H9 (cell line): ENCODE data around the gene LETMD1. TPM values are rescaled to one million over a fixed set of nuclear protein-coding genes. Genes with fewer than 3 reads are reported as not detected.
A peak's percentile ranks its signal among the peaks of the same experiment; 100 is the strongest.
"Not testable (repeated sequence)": the region's sequence is repeated elsewhere in the genome, so short reads cannot be mapped to it uniquely, and the experiment has no call there.

Experiments
- DNase-seq: peaks from one replicate; pipeline ENCODE4 v3.0.0-alpha.2; 2017
- H2AFZ ChIP-seq: one replicate; pipeline ENCODE4 v1.6.1; 2013; ENCODE audit warnings: mild to moderate bottlenecking, low read length, control low read depth, moderate library complexity
- H2AK5ac ChIP-seq: 2 replicates; pipeline ENCODE4 v1.6.1; 2013; ENCODE audit warnings: low read length, control low read depth, mixed read lengths; ENCODE audit not compliant: insufficient read length
- H2BK120ac ChIP-seq: one replicate; pipeline ENCODE4 v1.6.1; 2013; ENCODE audit warnings: low read depth, mild to moderate bottlenecking, low read length, control low read depth, inconsistent platforms; ENCODE audit not compliant: poor library complexity, severe bottlenecking
- H2BK12ac ChIP-seq: 2 replicates; pipeline ENCODE4 v1.6.1; 2013; ENCODE audit warnings: low read length, control low read depth, mixed read lengths, low read depth; ENCODE audit not compliant: insufficient read length
- H2BK15ac ChIP-seq: 2 replicates; pipeline ENCODE4 v1.6.1; 2013; ENCODE audit warnings: low read depth, low read length, control low read depth
- H2BK20ac ChIP-seq: one replicate; pipeline ENCODE4 v1.6.1; 2013; ENCODE audit warnings: low read depth, mild to moderate bottlenecking, low read length, control low read depth, inconsistent platforms; ENCODE audit not compliant: poor library complexity, severe bottlenecking
- H2BK5ac ChIP-seq: 2 replicates; pipeline ENCODE4 v1.6.1; 2013; ENCODE audit warnings: low read length, control low read depth, mixed read lengths; ENCODE audit not compliant: insufficient read length
- H3K14ac ChIP-seq: 2 replicates; pipeline ENCODE4 v1.6.1; 2013; ENCODE audit warnings: low read length, control low read depth; ENCODE audit not compliant: insufficient read depth
- H3K18ac ChIP-seq: 2 replicates; pipeline ENCODE4 v1.6.1; 2013; ENCODE audit warnings: low read depth, mild to moderate bottlenecking, mixed read lengths, low read length, control low read depth; ENCODE audit not compliant: insufficient read length
- H3K23ac ChIP-seq: 2 replicates; pipeline ENCODE4 v1.6.1; 2013; ENCODE audit warnings: low read length, control low read depth, mixed read lengths, low read depth; ENCODE audit not compliant: insufficient read length
- H3K23me2 ChIP-seq: 2 replicates; pipeline ENCODE4 v1.6.1; 2013; ENCODE audit warnings: low read depth, mild to moderate bottlenecking, mixed read lengths, low read length, control low read depth; ENCODE audit not compliant: insufficient read length, poor library complexity, severe bottlenecking
- H3K27ac ChIP-seq: 2 replicates; pipeline ENCODE4 v1.5.1; 2013; ENCODE audit warnings: low read length, control low read depth, mixed read lengths, low read depth; ENCODE audit not compliant: insufficient read length
- H3K27me3 ChIP-seq: 2 replicates; pipeline ENCODE4 v1.6.1; 2013; ENCODE audit warnings: low read length, control low read depth, inconsistent platforms; ENCODE audit not compliant: insufficient read depth
- H3K4ac ChIP-seq: 2 replicates; pipeline ENCODE4 v1.6.1; 2013; ENCODE audit warnings: low read depth, mild to moderate bottlenecking, control low read depth, inconsistent platforms, low read length, moderate library complexity
- H3K4me1 ChIP-seq: 2 replicates; pipeline ENCODE4 v1.6.1; 2013; ENCODE audit warnings: low read length, control low read depth, inconsistent platforms; ENCODE audit not compliant: insufficient read depth
- H3K4me2 ChIP-seq: 2 replicates; pipeline ENCODE4 v1.6.1; 2013; ENCODE audit warnings: low read length, control low read depth, mixed read lengths; ENCODE audit not compliant: insufficient read length, insufficient read depth
- H3K56ac ChIP-seq: 2 replicates; pipeline ENCODE4 v1.6.1; 2013; ENCODE audit warnings: low read depth, mild to moderate bottlenecking, mixed read lengths, low read length, control low read depth; ENCODE audit not compliant: insufficient read length
- H3K79me1 ChIP-seq: 2 replicates; pipeline ENCODE4 v1.6.1; 2013; ENCODE audit warnings: low read depth, mild to moderate bottlenecking, moderate library complexity, low read length, control low read depth, inconsistent platforms; ENCODE audit not compliant: insufficient read depth, poor library complexity, severe bottlenecking
- H3K79me2 ChIP-seq: 2 replicates; pipeline ENCODE4 v1.6.1; 2013; ENCODE audit warnings: low read length, control low read depth, inconsistent platforms; ENCODE audit not compliant: insufficient read depth
- H3K9ac ChIP-seq: 2 replicates; pipeline ENCODE4 v1.6.1; 2013; ENCODE audit warnings: low read length, control low read depth, mixed read lengths; ENCODE audit not compliant: insufficient read length; ENCODE audit errors: extremely low read depth
- H3K9me3 ChIP-seq: one replicate; pipeline ENCODE4 v1.6.1; 2013; ENCODE audit warnings: low read depth, low read length, inconsistent platforms; ENCODE audit not compliant: control insufficient read depth
- H3T11ph ChIP-seq: one replicate; pipeline ENCODE4 v1.6.1; 2013; ENCODE audit warnings: mild to moderate bottlenecking, low read length, control low read depth, inconsistent platforms
- H4K20me1 ChIP-seq: one replicate; pipeline ENCODE4 v1.6.1; 2013; ENCODE audit not compliant: control insufficient read depth, insufficient read length, insufficient read depth
- H4K5ac ChIP-seq: 2 replicates; pipeline ENCODE4 v1.6.1; 2013; ENCODE audit warnings: low read depth, mild to moderate bottlenecking, mixed read lengths, low read length, control low read depth; ENCODE audit not compliant: insufficient read length
- H4K8ac ChIP-seq: replicated peaks from 2 replicates; pipeline ENCODE4 v1.6.1; 2013; ENCODE audit warnings: low read length, control low read depth, mixed read lengths, low read depth; ENCODE audit not compliant: insufficient read length
- H4K91ac ChIP-seq: 2 replicates; pipeline ENCODE4 v1.6.1; 2013; ENCODE audit warnings: low read depth, mild to moderate bottlenecking, moderate library complexity, mixed read lengths, low read length, control low read depth; ENCODE audit not compliant: insufficient read length
- H3K27ac Mint-ChIP-seq, 3 experiments: 2 replicates in 2 of 3; 3 replicates in 1 of 3; pipeline ENCODE4 v1.8.0; 2020 to 2021; ENCODE audit warnings: mixed read lengths in 3 of 3, mild to moderate bottlenecking in 1 of 3, moderate library complexity in 1 of 3
- H3K27me3 Mint-ChIP-seq: 2 replicates; pipeline ENCODE4 v1.8.0; 2021; ENCODE audit warnings: low read depth, mild to moderate bottlenecking, moderate library complexity, mixed read lengths
- H3K36me3 Mint-ChIP-seq, 3 experiments: 2 replicates in 2 of 3; 3 replicates in 1 of 3; pipeline ENCODE4 v1.8.0; 2020 to 2021; ENCODE audit warnings: low read depth in 3 of 3, mixed read lengths in 3 of 3; ENCODE audit not compliant: insufficient read depth in 1 of 3
- H3K4me1 Mint-ChIP-seq, 2 experiments: 2 replicates each; pipeline ENCODE4 v1.8.0; 2020; ENCODE audit warnings: mixed read lengths in 2 of 2
- H3K4me3 Mint-ChIP-seq, 2 experiments: 2 replicates in 1 of 2; 3 replicates in 1 of 2; pipeline ENCODE4 v1.8.0; 2020 to 2021; ENCODE audit warnings: mild to moderate bottlenecking in 2 of 2, mixed read lengths in 2 of 2, moderate library complexity in 1 of 2
- H3K9me3 Mint-ChIP-seq, 2 experiments: 2 replicates in 1 of 2; 3 replicates in 1 of 2; pipeline ENCODE4 v1.8.0; 2020; ENCODE audit warnings: mild to moderate bottlenecking in 2 of 2, mixed read lengths in 2 of 2, moderate library complexity in 1 of 2
- WGBS: extraction: QIAGEN DNeasy Blood & Tissue Kit; methylation state at CpG from one replicate; pipeline ENCODE4 v1.1.7; 2013; ENCODE audit warnings: missing lambda C conversion rate, low lambda C conversion rate, mixed read lengths; ENCODE audit not compliant: insufficient read length; ENCODE audit errors: extremely low coverage; 5-methylcytosine and 5-hydroxymethylcytosine counted together
- total RNA-seq: library from RNA; stranded (reverse); gene quantifications from 2 replicates; pipeline ENCODE4 v1.2.1, GENCODE V29; 2021

The LETMD1 gene
- total RNA-seq, 1 experiment from 2014 or later = 34.9 TPM

DNA sequence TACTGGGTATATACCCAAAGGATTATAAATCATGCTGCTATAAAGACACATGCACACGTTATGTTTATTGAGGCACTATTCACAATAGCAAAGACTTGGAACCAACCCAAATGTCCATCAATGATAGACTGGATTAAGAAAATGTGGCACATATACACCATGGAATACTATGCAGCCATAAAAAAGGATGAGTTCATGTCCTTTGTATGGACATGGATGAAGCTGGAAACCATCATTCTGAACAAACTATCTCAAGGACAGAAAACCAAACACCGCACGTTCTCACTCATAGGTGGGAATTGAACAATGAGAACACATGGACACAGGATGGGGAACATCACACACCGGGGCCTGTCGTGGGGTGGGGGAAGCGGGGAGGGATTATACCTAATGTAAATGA, 30.7 kb downstream of the LETMD1 start:
- H3K79me2 ChIP-seq = peaks cover 12% of the 10 kb centered on the region; the same call in 1 of the 2 replicates
- H3K27ac ChIP-seq, H3K27me3 ChIP-seq, H3K27me3 Mint-ChIP-seq, H2BK5ac ChIP-seq, H3K4ac ChIP-seq, H3K23ac ChIP-seq, H2BK20ac ChIP-seq, H2BK12ac ChIP-seq, H2AFZ ChIP-seq, H3K9me3 Mint-ChIP-seq, H3K23me2 ChIP-seq, DNase-seq, H2BK120ac ChIP-seq, H3K27ac Mint-ChIP-seq, H4K20me1 ChIP-seq, H2AK5ac ChIP-seq, H3K56ac ChIP-seq, H3K18ac ChIP-seq, H4K91ac ChIP-seq, H3K9ac ChIP-seq, H3K4me2 ChIP-seq, H3K9me3 ChIP-seq, H3K4me1 ChIP-seq, H4K8ac ChIP-seq, H3T11ph ChIP-seq, H4K5ac ChIP-seq, H2BK15ac ChIP-seq, H3K14ac ChIP-seq: not testable (repeated sequence)
- H3K79me1 ChIP-seq = peaks cover 11% of the 10 kb centered on the region
- peaks cover 13 to 30% (median 24%) of the 10 kb centered on the region in 3 experiments for H3K36me3 Mint-ChIP-seq
- H3K4me3 Mint-ChIP-seq = peak overlapping the region in 1 of 2 experiments; percentile 53; a peak in 1 of 5 replicates
- WGBS = no CpG with 5 or more reads among the region's 6 CpGs
- peaks cover 16 to 19% of the 10 kb centered on the region in 2 experiments for H3K4me1 Mint-ChIP-seq
